GM19035 (cell line): ENCODE measurements around the gene RTEL1.
A peak's percentile ranks its signal among the peaks of the same experiment; 100 is the strongest.
"Not testable (repeated sequence)": the region's sequence is repeated elsewhere in the genome, so short reads cannot be mapped to it uniquely, and the experiment has no call there.

Experiments
- ATAC-seq: cut with Tn5 transposase; IDR thresholded peaks from one replicate; pipeline ENCODE4 v1.9.1; 2021; ENCODE audit not compliant: unreplicated experiment

RTEL1 gene

DNA sequence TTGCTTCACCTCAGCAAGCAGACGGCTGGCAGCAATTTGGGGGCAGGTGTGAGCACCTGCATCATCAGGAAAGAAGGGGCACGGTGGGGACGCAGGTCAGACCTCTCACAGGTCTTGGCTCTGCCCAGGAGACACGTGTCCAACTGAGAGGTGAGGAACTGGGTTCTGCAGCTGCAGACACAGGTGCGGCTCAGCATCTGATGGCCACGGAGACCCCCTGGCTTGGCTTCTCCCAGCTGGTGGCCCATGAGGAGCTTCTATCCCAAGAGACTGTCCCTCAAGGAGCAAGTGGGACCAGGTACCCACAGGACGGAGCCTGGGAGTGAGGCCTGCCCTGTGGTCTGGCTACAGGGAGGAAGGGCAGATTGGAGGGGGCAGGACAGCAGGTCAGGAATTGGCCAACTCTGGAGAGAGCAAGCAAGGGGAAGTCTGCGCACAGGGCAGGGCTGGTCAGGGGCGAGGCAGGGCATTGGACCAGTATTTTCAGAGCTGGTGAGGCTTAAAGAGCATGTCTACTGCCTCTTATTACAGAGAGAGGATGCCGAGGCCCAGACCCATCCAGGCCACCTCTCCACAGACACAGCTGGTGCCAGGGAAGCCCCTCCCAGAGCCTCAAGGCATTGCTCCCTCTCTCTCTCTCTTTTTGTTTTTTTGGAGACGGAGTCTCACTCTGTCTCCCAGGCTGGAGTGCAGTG lies 9.1 kb upstream of the RTEL1 start:
- no peak for ATAC-seq

DNA sequence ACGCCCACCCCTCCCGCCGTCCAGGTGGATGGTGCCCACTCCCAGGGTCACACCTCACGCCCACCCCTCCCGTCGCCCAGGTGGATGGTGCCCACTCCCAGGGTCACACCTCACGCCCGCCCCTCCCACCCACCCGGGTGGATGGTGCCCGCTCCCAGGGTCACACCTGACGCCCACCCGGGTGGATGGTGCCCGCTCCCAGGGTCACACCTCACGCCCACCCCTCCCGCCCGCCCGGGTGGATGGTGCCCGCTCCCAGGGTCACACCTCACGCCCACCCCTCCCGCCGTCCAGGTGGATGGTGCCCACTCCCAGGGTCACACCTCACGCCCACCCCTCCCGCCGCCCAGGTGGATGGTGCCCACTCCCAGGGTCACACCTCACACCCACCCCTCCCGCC lies 7.6 kb upstream of the RTEL1 start:
- ATAC-seq, result not testable (repeated sequence)

DNA sequence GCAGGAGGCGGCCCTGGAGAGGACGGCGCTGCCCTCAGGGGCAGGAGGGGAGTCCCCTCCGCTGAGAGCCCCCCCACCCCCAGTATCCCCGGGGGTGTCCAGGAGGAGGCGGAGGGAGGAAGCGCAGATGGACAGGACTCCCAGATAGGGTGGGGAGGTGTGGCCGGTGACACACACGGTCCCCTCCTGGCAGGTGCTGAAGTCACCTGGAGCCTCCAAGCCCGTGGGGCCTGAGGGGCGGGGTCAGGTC lies 6.2 kb upstream of the RTEL1 start:
- ATAC-seq, result no peak

DNA sequence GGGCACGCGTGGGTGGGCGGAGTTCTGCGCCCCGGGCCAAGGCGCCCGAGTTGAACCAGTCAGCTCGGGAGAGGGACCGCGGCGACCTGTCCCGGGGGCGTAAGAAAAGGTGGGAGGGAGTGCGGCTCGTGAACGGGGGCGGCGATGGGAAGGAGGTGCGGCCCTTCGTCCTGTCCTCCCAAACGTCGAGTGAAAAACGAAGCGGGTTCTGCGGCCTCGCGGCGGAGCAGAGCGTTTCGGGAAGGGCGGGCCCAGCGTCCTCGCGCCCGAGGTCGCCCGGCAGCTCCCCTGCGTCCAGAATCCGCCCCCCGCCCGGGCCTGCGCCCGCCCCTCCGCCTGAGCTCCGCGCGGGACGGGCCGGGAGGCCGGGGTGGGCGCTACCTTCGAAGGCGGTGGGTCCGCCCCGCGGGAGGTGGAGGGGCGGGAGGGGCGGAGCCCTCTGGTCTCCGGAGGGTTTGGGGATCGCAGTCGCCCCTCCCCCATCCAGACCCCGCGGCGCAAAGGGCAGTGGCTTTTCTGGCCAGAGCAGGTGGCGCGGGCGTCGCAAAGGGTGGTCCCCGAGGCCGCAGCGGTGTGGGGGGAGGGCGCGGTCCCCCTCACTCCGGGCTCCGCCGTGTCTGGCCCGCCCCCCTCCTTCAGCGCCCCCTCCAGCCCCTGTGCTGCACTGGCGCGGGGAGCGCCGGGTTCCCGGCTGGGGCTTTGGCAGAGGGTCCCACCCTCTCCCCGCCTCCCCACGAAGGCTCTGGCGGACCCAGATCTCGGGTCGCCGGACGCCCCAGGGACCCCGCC lies 5.7 kb upstream of the RTEL1 start:
- ATAC-seq, result no peak

DNA sequence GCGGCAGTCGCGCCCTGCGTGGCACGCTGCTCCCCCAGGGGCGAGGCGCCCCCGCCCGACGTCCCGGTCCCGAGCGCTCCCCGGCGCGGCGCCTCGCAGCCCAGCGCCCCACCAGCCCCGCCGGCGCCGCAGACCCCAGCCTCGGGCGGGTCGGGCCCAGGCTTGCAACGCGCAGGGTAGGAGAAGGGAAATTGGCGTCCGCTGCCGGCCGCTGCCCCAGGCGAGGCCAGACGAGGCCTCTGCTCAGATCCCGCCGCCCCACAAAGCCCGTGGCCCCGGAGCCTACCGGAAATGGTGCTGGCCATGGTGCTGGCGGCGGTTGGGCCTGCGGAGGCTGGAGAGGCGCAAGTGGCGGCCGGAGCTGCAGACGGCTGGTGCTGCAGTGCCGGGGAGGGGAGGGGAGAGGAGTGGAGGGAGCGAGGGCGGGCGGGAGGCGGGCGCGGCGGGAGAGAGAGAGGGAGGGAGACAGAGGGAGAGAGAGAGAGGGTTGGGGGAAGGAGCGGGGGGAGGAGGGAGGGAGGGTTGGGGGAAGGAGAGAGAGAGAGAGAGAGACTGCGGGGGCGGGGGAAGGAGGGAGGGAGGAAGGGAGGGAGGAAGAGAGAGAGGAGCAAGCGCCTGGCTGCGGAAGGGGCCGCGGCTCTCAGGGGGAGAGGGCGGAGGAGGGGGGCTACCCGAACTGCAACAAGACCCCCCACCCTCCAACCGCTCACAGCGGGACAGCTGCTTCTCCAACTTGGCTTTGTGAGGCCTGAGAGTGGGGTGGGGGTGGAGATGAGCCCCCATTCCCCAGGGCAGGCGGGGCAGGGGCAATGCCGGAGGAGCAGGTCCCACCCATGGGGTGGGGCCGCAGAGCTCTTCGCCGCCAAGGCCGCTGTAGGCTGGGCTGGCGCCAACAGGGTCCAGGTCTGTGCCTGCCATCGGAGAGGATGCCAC lies 4.8 kb upstream of the RTEL1 start, which contains the start of gene STMN3:
Gene STMN3, minus strand, starts transcription at position 384 of the 933 bp plus-strand sequence. Its CDS starts 79 bp downstream, at position 305.
- ATAC-seq, result no peak

DNA sequence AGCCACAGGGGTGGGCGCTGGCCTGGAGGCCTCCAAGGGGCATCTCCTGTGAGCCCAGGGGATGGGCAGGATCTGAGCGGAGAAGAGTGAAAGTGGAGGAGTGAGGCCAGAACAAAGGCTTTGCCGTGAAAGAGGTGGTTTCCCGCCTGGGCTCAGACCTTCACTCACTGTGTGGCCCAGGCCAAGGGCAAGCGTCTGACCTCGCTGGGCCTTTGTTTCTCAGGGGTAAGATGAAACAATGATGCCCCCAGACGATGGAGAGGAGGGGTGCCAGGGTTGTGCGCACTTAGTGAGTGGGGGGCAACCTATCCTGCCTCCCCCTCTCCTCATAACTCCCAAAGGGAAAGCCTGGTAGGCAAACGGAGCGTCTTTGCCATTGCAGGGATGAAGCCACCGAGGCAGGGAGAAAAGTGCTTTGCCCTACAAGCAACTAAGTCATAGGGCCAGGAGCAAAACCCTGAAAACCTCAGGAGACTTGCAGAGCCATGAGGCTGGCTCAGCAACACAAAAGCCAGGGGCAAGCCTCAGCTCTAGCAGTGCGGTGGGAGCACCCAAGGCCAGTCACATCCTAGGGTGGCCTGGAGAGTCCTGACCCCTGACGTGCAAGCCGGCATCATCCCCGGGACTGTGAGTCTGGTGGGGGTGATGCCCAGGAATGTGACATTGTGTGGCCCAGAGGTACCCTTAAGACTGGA lies 4.0 kb upstream of the RTEL1 start:
- ATAC-seq, result no peak

DNA sequence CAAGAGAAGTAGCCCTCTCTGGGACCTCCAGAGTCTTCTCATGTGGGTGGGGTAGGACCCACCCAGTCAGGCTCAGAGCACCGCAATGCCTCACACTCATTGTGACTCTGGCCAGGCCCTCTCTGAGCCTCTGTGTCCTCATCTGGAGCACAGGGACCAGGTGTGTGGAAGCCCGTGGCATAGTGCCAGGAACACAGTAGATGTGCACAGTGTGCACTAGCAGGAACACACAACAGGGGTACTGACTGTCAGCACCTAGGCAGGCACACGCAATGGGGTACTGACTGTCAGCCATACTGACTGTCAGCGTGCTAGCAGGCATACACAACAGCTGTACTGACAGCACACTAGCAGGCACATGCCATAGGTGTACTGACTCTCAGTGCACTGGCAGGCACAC lies 2.9 kb upstream of the RTEL1 start:
- no peak for ATAC-seq

DNA sequence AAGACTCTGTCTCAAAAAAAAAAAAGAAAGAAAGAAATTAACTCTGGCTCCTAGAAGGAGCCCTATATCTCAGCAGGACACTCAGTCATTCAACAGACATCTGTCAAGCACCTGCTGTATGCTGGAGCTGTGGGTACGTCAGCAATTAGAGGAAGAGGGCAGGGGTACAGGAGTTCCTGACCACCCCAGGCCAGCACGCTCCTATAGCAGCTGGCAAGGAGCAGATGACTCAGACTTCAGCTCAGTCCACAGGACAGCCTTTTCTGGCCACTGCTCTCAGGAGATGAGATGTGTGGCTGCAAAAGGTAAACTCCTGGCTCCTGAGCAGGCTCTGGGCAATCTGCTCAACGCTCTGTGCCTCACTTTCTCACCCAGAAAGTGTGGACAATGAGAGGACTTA lies 1.7 kb upstream of the RTEL1 start:
- ATAC-seq, result no peak

DNA sequence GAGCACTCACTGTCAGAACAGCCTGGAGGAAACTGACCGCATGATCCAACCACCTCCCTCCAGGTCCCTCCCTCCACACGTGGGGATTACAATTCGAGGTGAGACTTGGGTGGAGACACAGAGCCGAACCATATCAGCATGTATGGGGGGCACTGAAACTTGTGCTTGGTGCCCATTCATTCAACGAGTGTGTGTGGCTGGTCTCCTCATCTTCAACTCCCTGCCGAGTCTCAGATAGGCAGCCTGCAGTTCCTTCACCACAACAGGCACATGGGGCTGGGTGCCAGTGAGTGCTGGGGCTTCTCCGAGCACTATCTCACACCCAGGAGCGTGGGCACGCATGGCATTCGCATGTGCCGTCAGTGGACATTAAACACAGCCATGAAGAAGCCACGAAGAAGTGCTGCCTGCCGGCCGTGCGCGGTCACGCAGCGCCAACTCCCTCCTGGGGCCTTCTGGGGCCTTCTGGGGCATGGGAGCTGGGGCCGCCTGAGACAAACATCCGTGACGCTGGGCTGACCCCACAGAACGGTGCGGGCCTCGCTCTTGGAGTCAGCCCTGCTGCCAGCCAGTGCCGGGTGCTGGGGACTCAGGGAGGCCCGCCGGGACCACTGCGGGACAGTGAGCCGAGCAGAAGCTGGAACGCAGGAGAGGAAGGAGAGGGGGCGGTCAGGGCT lies 714 bp upstream of the RTEL1 start:
- no peak for ATAC-seq

DNA sequence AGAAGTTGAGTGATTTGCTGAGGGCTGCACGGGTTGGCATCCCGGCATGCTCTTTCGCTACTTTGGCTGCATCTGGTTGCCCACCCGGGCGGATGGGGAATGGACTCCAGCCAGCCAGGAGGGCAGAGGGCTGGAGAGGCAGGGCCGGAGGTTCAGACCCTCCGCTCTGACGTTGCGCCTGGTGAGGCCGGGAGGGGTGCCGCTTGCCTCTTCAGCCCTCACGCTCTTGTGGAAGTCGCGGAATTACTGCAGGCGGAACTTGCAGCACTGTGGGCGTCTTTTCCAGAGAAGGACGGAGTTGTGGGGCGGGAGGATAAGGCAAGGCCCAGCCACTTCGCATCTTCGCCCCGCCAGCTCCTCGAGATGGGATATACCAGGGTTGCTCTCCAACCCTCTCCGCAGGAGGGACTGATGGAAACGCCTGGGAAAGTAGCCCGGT lies 656 bp downstream of the RTEL1 start:
- ATAC-seq, result peak; percentile 16

DNA sequence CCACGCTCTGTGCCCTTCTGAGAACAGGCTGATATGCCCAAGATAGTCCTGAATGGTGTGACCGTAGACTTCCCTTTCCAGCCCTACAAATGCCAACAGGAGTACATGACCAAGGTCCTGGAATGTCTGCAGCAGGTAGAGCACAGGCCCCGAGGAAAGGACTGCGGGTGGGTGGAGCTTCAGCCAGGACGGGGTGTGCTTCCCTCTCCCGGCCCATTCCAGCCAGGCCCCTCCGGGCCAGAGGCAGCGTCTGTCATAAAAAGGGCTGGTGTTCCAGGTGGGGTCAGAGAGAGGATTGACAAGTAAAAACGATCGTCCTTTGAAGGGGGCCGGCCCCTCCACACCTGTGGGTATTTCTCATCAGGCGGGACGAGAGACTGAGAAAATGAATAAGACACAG lies 1.3 kb downstream of the RTEL1 start:
- ATAC-seq, result no peak

DNA sequence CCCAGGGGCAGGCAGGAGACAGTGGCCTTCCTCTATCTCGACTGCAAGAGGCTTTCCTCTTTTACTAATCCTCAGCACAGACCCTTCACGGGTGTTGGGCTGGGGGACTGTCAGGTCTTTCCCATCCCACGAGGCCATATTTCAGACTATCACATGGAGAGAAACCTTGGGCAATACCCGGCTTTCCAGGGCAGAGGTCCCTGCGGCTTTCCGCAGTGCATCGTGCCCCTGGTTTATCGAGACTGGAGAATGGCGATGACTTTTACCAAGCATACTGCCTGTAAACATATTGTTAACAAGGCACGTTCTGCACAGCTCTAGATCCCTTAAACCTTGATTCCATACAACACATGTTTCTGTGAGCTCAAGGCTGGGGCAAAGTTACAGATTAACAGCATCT lies 2.1 kb downstream of the RTEL1 start:
- not testable (repeated sequence) for ATAC-seq

DNA sequence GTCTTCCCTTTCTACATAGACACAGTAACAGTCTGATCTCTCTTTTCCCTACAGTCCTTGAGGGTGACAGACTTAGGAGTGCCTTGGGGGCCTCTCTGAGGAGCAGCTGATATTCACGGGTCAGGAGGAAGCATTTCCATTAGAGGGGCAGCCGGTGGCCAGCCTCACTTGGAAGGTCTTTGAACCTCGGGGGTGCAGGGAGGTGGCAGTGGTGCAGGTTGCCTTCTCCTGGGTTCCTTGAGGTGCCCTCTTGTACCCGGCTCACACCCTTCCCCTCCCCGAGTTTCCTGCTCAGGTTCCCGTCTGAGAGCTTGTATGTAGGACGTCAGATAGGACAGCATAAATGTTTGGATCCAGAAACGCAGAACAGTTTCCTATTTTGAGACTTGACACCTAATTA lies 2.5 kb downstream of the RTEL1 start:
- ATAC-seq, result no peak

DNA sequence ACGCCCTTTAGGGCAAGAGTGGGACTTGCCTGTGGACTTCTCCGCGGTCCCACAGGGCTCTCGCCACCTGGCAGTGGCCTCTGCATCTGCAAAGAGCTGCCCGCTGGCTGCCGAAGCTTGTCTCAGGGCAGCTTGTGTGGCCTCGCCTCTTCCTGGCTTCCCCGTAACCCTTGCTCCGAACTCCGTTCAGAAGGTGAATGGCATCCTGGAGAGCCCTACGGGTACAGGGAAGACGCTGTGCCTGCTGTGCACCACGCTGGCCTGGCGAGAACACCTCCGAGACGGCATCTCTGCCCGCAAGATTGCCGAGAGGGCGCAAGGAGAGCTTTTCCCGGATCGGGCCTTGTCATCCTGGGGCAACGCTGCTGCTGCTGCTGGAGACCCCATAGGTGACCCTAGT lies 3.0 kb downstream of the RTEL1 start:
- no peak for ATAC-seq

DNA sequence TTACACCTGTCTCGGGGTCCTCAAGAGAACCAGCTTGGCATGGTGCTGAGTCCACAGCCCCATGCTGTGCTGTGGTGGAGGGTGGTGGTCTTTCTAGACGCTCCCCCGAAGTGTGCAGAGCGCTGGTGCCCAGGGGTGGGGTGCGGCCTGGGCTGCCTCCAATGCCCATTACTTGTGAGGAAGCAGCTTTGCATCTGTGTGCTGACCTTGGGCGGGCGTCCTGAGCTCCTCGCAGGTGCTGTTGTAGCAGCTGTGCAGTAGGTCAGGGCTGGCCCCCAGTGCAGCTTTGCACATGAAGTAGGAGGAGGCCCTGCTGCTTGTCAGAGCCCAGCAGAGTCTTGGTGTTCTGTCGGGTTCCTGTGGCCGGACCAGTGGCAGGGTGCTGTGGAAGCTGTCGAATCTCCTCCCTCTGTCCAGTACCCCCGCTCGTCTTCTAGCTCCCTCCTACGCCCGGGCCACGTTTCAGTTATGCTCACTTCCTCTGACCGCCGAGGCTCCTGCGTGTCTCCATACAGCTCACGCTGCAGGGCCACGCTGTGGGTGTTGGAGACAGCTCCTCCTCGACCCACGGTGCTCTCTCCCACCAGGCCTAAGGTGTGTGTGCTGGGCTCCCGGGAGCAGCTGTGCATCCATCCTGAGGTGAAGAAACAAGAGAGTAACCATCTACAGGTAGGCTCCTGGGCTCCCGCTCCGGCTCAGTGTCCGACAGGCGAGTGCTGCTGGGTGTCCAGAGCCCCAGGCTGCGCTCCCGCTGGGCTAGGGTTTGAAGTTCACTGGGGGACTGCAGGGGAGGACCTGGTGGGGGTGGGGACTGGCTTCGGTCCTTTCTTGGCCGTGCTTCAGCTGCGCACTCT lies 4.1 kb downstream of the RTEL1 start:
- no peak for ATAC-seq

DNA sequence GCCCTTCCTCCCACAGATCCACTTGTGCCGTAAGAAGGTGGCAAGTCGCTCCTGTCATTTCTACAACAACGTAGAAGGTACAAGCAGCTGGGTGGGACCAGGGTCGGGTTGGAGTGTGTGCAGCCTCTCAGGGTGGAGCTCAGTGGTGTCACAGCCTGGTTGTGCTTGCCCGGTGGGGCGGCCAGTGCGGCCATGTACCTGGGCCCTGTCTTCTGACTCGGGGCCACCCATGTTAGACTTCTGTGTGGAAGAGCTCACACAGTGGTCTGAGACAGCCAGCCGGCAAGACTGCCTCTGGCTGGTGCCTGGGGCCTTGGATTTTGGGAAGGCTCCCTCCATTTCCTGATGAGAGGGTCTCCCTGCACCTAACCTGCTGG lies 4.7 kb downstream of the RTEL1 start:
- no peak for ATAC-seq

DNA sequence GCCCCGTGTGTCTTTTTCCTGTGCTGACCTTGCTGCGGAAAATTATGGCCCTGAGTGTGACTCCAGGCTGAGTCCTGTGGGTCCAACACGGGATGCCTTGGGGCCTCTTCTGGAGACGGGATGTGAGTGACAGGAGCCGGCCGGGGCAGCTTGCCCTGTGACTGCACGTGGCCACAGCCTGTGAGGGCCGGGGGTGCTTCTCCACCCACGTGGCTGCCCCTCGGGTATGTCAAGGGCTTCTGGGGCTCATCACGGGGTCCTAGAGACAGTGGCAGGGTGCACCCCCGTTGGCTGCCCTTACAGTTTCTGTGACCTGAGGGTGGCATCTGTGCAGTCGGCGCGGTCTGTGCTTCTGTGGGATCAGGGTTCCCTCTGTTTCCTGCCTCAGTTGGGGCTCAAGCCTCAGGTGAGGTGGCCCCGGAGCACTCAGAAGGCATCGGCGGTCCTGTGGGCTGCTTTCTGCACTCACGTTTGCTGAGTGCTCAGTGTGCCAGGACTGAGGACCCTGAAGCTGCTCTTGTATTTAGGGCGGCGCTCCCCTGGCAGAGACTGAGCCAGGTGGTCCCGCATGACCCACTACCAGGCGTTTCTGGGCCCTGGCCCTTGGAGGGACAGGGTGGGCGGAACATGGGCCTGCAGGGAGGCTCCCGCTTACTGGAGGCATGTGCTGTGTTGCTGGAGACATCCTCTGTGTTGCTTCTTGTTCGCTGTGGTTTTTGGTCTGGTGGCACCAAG lies 5.4 kb downstream of the RTEL1 start:
- ATAC-seq, result no peak

DNA sequence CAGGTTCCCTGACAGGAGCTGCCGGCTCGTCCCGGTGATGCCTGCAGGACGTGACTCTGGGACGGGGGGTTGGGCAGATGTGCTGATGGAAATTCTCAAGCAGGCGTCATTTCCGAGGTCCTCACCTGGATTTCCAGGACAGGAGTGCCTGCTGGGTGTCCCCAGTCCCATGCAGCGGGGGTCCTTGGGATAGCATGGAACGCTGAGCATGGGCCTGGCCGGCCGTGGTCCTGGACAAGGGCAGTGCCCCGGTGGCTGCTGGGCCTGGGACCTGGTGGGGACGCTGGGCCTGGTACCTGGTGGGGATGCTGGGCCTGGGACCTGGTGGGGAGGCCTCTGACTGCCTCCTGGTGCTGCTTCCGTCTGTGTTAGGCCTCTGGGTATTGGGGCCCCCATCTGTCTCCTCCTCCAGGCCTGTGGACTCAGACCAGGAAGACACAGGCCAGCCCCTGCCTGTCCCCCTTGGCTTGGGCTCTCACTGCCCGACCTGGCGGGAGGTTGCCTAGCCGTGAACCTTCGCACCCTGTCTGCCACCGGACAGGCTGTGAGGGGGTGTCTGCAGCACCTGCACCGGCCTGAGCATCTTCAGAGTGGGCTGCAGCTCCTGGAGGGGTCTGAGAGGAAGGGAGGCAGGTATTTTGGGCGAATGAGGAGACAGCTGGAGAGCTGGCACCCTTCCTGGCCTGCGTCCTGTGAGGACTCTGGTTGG lies 6.2 kb downstream of the RTEL1 start:
- no peak for ATAC-seq
